GM12872 (cell line): Measurements from ENCODE around the gene CCDC24.

Source experiments
- TF ChIP-seq, protein P1 (sequence below): IDR thresholded peaks from 3 replicates; pipeline ENCODE4 v1.5.1; 2011; ENCODE audit warnings: low read depth, mild to moderate bottlenecking, low read length, moderate library complexity; ENCODE audit not compliant: insufficient read depth

The CCDC24 gene

DNA sequence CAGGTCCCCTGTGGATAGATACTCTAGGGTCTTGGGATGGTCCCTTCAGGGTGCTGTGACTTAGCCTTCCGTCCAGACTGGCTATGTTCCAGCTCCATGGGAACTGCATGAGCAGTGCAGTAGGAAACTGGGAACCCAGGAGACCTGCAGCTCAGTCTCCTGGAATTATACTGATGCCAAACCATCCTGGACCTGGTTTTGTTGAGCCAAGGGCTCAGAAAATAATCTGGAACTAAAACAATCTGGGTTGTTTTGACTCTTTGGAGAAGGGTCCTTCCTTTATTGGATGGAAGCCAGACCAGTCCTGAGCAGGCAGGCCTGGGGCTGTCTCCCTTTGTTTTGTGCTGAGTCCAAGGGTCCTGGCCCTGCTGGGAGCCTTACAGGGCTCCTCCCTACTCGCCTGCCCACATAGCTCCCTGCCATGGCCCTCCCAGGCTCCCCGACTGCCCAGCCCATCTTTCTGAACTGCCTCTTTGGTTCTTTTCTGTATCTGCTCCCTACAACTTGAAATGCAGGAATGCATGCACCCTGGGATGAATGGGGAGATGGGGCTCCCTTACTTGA lies 43.4 kb upstream of the CCDC24 start:
- TF ChIP-seq, protein P1, sequence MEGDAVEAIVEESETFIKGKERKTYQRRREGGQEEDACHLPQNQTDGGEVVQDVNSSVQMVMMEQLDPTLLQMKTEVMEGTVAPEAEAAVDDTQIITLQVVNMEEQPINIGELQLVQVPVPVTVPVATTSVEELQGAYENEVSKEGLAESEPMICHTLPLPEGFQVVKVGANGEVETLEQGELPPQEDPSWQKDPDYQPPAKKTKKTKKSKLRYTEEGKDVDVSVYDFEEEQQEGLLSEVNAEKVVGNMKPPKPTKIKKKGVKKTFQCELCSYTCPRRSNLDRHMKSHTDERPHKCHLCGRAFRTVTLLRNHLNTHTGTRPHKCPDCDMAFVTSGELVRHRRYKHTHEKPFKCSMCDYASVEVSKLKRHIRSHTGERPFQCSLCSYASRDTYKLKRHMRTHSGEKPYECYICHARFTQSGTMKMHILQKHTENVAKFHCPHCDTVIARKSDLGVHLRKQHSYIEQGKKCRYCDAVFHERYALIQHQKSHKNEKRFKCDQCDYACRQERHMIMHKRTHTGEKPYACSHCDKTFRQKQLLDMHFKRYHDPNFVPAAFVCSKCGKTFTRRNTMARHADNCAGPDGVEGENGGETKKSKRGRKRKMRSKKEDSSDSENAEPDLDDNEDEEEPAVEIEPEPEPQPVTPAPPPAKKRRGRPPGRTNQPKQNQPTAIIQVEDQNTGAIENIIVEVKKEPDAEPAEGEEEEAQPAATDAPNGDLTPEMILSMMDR: no peak

DNA sequence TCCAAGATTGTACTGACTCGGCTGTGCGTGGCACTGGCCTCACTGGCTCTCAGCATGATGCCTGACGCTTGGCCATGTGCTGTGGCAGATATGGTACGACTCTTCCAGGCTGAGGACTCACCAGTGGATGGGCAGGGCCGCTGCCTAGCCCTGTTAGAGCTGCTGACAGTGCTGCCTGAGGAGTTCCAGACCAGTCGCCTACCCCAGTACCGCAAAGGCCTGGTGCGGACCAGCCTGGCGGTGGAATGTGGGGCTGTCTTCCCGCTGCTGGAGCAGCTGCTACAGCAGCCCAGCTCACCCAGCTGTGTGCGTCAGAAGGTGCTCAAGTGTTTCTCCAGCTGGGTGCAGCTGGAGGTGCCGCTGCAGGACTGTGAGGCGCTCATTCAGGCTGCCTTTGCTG lies 41.7 kb upstream of the CCDC24 start:
- TF ChIP-seq, protein P1: no peak

DNA sequence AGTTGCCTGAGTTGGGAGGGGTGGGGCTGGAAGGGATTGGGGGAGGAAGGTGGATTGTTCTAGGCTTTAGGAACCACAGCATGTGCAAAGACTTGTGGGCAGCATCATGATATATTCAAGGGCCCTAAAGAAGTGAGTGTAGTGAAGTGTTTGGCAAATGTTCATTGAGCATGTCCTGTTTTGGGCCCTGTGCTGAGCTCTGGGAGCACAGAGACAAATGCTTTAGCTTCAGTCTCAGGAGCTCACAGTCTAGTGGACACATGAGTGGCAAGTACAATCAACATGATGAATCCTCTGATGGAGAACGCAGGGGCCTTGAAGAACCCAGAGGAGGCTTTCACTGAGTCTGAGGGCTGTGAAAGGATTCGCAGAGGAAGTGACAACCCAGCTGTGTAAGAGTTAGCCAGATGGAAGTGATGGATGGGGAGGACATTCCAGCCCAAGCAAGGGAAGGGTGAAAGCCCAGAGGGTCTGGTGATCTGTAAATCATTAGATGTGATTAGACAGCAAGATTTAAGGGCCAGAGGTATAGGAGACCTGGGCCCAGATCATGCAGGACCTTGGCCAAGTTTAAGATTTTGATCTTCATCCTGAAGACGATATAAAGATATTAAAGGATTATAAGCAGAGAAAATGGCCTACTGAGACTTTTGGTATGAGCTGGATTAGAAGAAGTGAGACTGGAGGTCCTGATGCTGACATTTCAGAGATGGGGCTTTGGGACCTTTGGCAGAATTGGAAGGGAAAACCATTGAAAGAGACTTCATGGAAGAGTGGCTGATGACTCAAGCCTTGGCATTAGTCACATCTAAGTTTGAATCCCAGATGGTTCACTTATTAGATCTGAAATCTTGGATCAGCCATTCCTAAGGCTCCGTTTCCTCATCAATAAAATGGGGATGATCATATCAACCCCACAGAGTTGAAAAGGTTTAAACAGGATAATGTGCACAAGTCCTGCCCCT lies 40.1 kb upstream of the CCDC24 start:
- TF ChIP-seq, protein P1: no peak

DNA sequence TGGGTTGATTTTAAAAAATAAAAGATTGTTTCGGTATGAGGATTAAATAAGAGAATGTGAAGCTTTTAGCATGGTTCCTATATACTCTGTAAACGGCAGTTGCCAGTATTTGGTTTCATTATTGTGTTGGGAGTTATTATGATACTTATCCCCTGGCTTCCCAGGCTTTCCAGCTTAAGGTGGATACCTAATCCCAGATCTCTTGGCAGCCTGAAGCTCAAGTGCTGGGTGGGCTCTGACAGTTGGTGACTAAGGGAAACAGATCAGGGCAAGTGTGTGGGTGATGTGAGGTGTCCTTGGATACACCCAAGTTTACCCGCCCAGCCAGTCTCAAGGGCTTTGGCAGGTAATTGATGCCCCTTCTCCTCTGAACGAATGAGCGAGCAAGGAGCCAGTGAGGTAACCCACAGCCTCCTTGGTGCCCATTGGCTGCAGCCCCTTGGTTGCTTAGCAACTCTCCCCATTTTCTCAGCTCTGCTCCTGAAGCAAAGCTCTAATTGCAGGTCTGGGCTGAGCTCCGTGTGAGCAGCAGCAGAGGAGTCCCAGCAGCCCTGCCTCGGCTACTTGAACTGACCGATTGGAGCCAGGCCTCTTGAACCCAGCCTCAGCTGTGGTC lies 38.6 kb upstream of the CCDC24 start:
- TF ChIP-seq, protein P1: no peak

DNA sequence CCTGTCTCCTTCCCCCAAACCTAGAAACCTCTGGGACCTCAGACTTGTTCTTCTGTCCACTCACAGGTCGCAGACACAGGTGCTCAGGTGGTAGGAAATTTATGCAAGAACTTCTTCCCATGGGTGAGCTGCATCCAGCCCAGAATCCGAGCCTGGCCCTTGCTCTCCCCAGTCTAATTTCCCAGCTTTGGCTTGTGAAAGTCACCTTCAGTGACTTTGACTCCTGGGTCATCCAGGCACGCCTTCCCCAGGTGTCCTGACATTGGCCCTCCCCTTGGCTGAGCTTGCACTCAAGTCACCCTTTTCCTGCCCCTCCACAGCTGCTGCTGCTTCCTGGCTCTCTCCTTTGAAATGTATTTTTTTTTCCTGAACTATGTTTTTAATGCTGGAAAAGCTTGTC lies 38.0 kb upstream of the CCDC24 start:
- TF ChIP-seq, protein P1: no peak

DNA sequence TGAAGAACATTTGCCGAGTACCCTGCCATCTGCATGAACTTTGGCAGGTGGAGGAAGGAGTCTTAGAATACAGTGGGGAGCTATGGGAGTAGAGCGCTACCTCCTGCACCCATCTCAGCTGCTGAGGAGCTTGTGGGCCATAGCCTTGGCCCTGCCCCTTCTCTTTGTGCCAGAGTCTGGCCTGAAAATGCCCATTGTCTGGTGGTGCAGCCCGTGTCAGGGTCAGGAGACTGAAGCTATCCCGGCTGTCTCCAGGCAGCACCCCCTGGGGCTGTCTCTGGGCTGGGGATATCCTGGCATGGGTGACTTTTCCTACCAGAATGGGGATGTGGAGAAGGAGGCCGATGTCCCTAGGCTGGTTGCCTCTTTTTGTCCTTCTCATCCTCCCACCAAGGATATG lies 37.4 kb upstream of the CCDC24 start:
- TF ChIP-seq, protein P1: no peak

DNA sequence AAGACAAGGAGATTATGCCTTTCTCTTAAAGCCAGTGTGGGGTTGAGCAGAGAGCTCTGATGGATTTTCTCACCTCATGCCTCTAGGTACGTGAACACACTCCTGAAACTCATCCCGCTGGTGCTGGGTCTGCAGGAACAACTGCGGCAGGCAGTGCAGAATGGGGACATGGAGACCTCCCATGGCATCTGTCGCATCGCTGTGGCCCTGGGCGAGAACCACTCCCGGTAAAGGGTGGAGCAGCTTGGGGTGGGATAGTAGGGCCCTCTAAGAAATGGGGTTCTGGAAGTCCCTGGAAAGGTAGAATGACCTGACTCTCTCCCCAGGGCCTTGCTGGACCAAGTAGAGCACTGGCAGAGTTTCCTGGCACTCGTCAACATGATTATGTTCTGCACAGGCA lies 35.2 kb upstream of the CCDC24 start:
- TF ChIP-seq, protein P1: no peak
